Left lung (tissue), 10 donors: ENCODE measurements around the gene NAXD. TPM values are rescaled to one million over a fixed set of nuclear protein-coding genes. Genes with fewer than 3 reads are reported as not detected.

ENCODE experiments used
- ATAC-seq: fragments of 200-7000 bp; cut with Tn5 transposase; one replicate; pipeline ENCODE4 v1.9.1; 2020; ENCODE audit warnings: moderate library complexity
- DNase-seq, 4 donors: peaks; one replicate each; pipeline ENCODE4 v3.0.0-alpha.2; 2013 to 2020
- H3K27ac ChIP-seq, 2 donors: fragments of 200-600 bp; sonication (generic) in 1 of 2; one replicate each; pipeline versions ENCODE4 v1.5.0 to v1.8.0; 2020 to 2021
- H3K27me3 ChIP-seq, 2 donors: fragments of 200-600 bp; sonication (generic) in 1 of 2; one replicate each; pipeline versions ENCODE4 v1.5.0 to v1.8.0; 2020 to 2021
- H3K36me3 ChIP-seq, 2 donors: fragments of 200-600 bp; sonication (generic) in 1 of 2; one replicate each; pipeline versions ENCODE4 v1.5.0 to v1.8.0; 2020 to 2021
- H3K4me1 ChIP-seq, 2 donors: fragments of 200-600 bp; one replicate each; pipeline ENCODE4 v1.8.0; 2021
- H3K4me3 ChIP-seq, 2 donors: fragments of 200-600 bp; sonication (generic) in 1 of 2; one replicate each; pipeline versions ENCODE4 v1.5.0 to v1.8.0; 2020 to 2021; ENCODE audit warnings: mild to moderate bottlenecking in 1 of 2
- H3K9me3 ChIP-seq, 2 donors: fragments of 200-600 bp; sonication (generic) in 1 of 2; one replicate each; pipeline versions ENCODE4 v1.5.0 to v1.8.0; 2020 to 2021
- CTCF ChIP-seq, 2 donors: fragments of 200-600 bp; sonication (generic) in 1 of 2; IDR thresholded peaks; one replicate each; pipeline versions ENCODE4 v1.5.0 to v1.8.0; 2021; ENCODE audit warnings: antibody characterized with exemption in 2 of 2
- intact Hi-C, 2 donors: fragments of 100-400 bp; cut with DNase I; formaldehyde crosslinking; loops; one replicate each; pipeline versions ENCODE4 v1.11.2 to v1.14.2; 2022
- polyA plus RNA-seq, 6 donors: library from polyadenylated mRNA; unstranded; fragments of 120-200 nt; gene quantifications; one replicate each; pipeline ENCODE4 v1.2.1, GENCODE V29; 2013; ENCODE audit not compliant: insufficient read length in 6 of 6
- total RNA-seq, 2 donors: library from RNA; stranded (reverse); fragmentation: NEBNext Ultra II Directional; extraction: Animal tissue kit (Norgen Biotek cat#: 25700); gene quantifications; one replicate each; pipeline ENCODE4 v1.2.1, GENCODE V29; 2021
- donor health status: DM: no; HTN: yes; CAD: no.
- donor health status: DM: no; HTN: no; CAD: no.

The NAXD gene
- total and polyA plus RNA-seq, 8 donors: 25.3 to 41.1 (median 37.7) TPM

- Histone ChIP-seq H3K9me3 (no peaks in the 10 kb centered on the region), H3K27me3 (no peaks in the 10 kb centered on the region), H3K4me3 (no peak overlapping the region), H3K27ac (no peak overlapping the region), H3K4me1 (peaks cover 0 to 6% of the 10 kb centered on the region in 2 donors), H3K36me3 (no peaks in the 10 kb centered on the region)
- peak in 1 of 4 donors; percentile 68 for DNase-seq
- ATAC-seq: peak; percentile 94
- intact Hi-C loops: loop anchor here in 1 of 2 donors (10.0 kb wide), 1 partner anchor 221 kb away; no protein-coding TSS in a partner anchor
- TF ChIP-seq CTCF (IDR thresholded peaks at IDR 0.05): peak; percentile 55 to 60
Observed at GRCh38 chr13:110593430-110594130, 21.8 kb upstream of the NAXD start.

GRCh38 chr13:110597041-110597689 lies 18.2 kb upstream of the NAXD start:
- DNase-seq (no peak), ATAC-seq (no peak)
- Histone ChIP-seq H3K4me3 (no peak overlapping the region), H3K27me3 (no peaks in the 10 kb centered on the region), H3K9me3 (no peaks in the 10 kb centered on the region), H3K27ac (no peak overlapping the region), H3K36me3 (no peaks in the 10 kb centered on the region), H3K4me1 (peaks cover 0 to 6% of the 10 kb centered on the region in 2 donors)
- no peak for TF ChIP-seq CTCF (IDR thresholded peaks at IDR 0.05)
- intact Hi-C loops: loop anchor here in 1 of 2 donors (10.0 kb wide), 1 partner anchor 218 kb away; no protein-coding TSS in a partner anchor

GRCh38 chr13:110600261-110600819 lies 15.0 kb upstream of the NAXD start:
- DNase-seq (no peak), ATAC-seq (no peak)
- H3K4me1 ChIP-seq: no peaks in the 10 kb centered on the region
- no peaks in the 10 kb centered on the region for H3K36me3 ChIP-seq
- intact Hi-C loops: no loop called here
- H3K9me3 ChIP-seq: no peaks in the 10 kb centered on the region
- H3K4me3 ChIP-seq: no peak overlapping the region
- no peaks in the 10 kb centered on the region for H3K27me3 ChIP-seq
- TF ChIP-seq CTCF (IDR thresholded peaks at IDR 0.05): no peak
- no peak overlapping the region for H3K27ac ChIP-seq

- ATAC-seq: no peak
- intact Hi-C loops: no loop called here
Observed at GRCh38 chr13:110600980-110601379, 14.4 kb upstream of the NAXD start.

More at GRCh38 chr13:110600980-110601379, 14.4 kb upstream of the NAXD start:
- H3K27ac ChIP-seq: no peak overlapping the region
- DNase-seq: no peak
- TF ChIP-seq CTCF (IDR thresholded peaks at IDR 0.05): no peak
- no peaks in the 10 kb centered on the region for H3K4me1 ChIP-seq
- no peaks in the 10 kb centered on the region for H3K9me3 ChIP-seq
- H3K4me3 ChIP-seq: no peak overlapping the region
- no peaks in the 10 kb centered on the region for H3K27me3 ChIP-seq
- H3K36me3 ChIP-seq: no peaks in the 10 kb centered on the region
